ENCODE measurements around the gene WASHC4.

GRCh38 chr12:105060715-105061378 is 46.7 kb upstream of the WASHC4 start:
- TF ChIP-seq CTCF (IDR thresholded peaks at IDR 0.05) (no peak), POLR2A (IDR thresholded peaks at IDR 0.05) (no peak)
